ENCODE data around the gene HSD17B14.

Gene HSD17B14

DNA sequence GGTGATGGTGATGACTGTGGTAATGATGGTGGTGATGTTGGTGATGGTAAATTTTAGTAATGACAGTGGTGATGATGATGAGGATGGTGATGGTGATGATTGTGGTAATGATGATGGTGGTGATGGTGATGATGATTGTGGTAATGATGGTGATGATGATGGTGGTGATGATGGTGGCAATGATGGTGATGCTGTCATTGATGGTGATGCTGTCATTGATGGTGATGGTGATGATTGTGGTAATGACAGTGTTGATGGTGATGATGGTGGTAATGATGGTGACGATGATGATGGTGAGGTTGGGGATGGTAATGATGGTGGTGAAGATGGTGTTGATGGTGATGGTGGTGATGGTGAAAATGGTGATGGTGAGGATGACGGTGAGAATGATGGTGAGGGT, 13.8 kb downstream of the HSD17B14 start:
- DNase-seq: no peak

DNA sequence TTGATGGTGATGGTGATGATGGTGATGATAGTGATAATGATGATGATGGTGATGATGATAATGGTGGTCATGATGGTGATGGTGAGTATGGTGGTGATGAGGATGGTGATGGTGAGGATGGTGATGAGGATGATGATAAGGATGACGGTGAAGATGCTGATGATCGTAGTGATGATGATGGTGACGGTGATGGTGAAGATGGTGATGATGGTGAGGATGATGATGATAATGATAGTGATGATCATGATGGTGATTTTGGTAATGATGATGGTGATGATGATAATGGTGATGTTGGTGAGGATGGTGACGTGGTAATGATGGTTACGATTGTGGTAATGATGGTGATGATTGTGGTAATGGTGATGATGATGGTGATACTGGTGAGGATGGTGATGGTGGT, 14.7 kb downstream of the HSD17B14 start:
- DNase-seq: no peak

GRCh38 chr19:48819366-48819816, 16.9 kb downstream of the HSD17B14 start:
- DNase-seq: peak; percentile 99

- peak; percentile 96 for DNase-seq
Measured at GRCh38 chr19:48818234-48818820, 18.0 kb downstream of the HSD17B14 start.

- peak; percentile 13 for DNase-seq
Measured at GRCh38 chr19:48817585-48818124, 18.6 kb downstream of the HSD17B14 start.

GRCh38 chr19:48815870-48816501, 20.3 kb downstream of the HSD17B14 start:
- DNase-seq: peak; percentile 29

- DNase-seq: no peak
Measured at GRCh38 chr19:48814895-48815294, 21.4 kb downstream of the HSD17B14 start.

DNA sequence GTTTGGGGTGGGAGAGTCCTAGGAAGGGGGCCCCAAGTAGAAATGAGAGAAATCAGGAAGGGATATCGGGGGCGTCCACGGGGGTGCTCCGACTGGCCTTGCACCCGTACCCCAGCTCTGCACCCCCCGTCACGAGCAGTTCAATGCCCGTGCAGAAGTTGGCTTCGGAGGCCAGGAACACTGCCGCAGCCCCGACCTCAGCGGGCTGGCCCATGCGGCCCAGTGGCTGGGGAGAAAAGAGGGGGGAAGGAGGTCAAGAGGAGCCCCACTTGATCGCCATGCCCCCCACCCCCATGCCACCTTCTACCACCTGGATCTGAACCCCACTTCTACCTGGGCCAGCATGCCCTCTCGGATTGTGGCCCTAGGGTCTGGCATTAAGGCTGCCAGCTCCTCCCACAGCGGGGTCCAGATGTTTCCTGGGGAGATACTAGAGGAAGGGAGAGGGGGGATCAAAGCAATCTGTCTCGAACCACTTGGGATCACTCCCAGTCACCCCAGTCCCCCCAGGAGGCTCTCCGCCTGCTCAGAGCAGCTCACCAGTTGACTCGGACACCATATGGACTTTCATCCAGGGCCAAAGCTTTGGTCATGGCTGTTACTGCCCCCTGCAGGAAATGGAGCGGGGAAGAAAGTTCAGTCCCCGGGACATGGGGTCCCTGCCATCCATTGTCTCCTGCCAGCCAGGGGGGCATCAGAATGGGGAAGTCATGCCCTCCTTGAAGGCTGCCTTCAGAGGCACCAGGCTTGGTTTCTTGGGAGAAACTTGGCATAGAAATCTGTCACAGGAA, 23.0 kb downstream of the HSD17B14 start:
- no peak for DNase-seq

GRCh38 chr19:48812094-48812929, 24.0 kb downstream of the HSD17B14 start:
- peak; percentile 38 for DNase-seq

DNA sequence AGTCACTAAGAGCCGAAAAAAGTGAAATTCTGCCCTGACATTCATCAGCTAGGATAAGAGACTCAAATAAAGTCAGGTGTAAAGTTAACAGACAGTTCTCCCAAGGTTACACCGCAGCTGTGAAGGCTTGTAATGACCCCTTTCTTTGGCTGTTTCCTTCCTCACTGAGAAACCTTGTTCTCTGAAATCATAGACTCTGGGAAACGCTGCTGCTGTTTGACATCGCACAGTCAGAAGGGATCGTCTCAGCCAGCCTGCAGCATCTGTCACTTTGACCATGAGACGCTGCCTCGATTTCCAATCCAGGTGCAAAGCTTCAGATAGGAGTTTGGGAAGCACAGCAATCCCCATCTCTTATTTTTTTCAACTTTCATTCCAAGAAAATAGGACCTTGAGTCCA, 26.1 kb downstream of the HSD17B14 start:
- no peak for DNase-seq

GRCh38 chr19:48807590-48808308, 28.5 kb downstream of the HSD17B14 start:
- no peak for DNase-seq

DNA sequence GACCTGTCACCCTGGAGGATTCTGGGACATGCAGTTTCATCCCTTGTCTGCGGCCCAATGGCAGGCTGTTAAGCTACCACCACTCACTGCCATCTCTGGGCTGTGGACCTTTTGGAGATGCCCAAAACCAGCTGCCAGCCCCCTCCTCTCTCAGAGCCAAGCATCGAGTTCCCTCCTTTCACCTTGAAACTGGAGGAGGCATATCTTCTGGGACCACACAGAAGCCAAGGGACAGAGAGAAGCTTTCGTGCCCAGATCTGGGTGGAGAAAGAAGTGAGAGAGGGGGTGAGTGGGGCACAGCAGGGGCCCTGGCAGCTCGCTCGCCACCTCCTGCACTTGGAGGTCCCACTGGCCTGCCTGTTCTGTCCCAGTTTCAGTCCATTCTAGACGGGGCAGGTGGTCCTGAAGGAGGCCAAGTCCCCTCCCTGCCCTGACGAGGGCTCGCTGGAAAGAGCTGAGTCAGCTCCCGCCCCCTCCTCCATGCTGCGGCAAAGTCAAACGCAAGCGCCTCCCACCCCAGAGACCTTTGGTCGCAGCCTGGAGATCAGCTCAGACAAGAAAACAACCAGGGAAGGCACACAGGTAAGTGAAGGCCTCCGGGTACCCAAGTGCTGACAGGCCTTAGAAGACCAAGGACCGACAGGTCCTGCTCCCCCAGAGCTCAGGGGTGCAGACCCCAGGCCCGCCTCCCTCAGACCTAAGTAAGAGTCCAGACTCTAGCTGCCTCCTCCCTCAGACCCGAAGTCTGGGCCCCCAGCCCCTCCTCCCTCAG, 29.3 kb downstream of the HSD17B14 start:
- DNase-seq: no peak

- DNase-seq: no peak
Measured at GRCh38 chr19:48806518-48806817, 29.8 kb downstream of the HSD17B14 start.

DNA sequence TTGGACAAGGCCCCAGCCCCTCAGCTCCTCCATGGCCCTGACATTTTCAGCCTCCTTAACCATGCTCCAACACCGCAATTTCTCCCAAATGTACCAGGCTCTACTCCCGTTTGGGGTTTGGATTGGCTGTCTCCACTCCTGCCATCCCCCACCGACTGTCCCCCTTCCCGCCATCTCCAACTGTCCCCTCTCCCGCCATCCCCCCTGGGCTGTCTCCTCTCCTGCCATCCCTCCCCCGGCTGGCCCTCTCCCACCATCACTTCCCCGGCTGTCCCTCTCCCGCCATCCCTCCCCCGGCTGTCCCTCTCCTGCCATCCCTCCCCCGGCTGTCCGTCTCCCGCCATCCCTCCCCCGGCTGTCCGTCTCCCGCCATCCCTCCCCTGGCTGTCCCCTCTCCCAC, 30.8 kb downstream of the HSD17B14 start:
- no peak for DNase-seq

GRCh38 chr19:48804496-48804895, 31.8 kb downstream of the HSD17B14 start:
- DNase-seq: no peak

GRCh38 chr19:48802623-48803022, 33.7 kb downstream of the HSD17B14 start:
- no peak for DNase-seq

DNA sequence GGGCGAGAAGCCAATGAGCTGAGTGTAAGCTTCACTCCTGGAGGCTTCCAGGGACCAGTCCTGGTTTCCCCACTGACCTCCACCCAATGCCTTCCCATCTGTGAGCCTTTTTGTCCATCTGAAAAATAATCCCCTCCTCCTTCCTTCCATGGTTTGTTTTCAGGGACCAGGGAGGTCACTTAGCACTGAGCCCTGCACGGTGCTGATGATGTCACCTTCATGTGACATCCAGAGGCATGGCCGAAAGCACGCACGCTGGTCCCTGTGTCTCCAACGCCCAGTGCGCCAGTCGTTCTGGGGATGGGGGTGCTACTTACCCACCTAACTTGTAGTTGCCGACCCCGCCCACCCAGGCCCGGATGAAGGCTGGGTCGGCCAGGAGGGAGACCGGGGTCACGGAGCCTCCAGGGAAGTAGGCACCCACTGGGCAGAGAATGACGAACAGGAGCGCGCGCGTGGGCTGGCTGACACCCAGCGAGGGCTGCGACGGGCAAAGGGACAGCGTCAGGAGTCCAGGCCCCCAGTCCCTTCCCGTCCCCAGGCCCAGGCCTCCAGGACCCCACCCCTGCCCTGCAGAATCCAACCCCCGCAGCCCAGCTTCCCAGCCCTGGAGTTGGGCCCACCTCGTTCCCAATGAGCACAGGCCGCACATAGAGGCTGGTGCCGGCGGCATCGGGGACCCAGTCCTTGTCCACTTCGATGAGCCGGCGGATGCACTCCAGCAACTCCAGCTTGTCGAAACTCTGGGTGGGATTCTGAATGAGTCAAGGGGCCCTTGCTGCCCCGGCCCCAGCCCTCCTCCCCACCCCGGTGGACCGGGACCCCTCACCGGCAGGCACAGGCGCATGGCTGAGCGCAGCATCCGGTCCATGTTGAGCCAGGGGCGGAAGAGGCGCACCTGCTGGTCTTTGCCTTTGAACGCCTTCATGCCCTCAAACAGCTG, 36.7 kb downstream of the HSD17B14 start:
- DNase-seq: no peak

GRCh38 chr19:48798937-48799336, 37.4 kb downstream of the HSD17B14 start:
- no peak for DNase-seq

GRCh38 chr19:48797103-48797502, 39.2 kb downstream of the HSD17B14 start:
- no peak for DNase-seq
